Middle frontal gyrus (tissue), 1 donor: ENCODE results near the gene DIO3.

Experiments used
- DNase-seq: peaks from one replicate; pipeline ENCODE4 v3.0.0-alpha.2; 2015; ENCODE audit warnings: low spot score; ENCODE audit errors: extremely low spot score

Gene DIO3

DNA sequence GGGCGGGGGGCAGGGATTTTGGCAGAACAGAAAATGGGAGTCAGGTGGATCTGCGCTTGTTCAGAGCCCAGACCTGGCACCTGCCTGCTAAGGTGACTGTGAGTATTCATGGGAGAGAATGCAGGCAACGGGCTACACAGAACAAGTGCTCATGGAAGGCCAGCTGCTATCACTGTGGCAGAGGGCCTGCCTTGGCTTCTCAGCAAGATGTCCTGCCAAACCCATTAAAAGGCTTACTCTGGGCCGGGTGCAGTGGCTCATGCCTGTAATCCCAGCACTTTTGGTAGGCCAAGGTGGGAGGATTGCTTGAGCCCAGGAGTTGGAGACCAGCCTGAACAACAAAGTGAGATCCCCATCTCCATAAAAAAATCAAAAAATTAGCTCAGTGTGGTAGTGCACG lies 21.0 kb downstream of the DIO3 start:
- no peak for DNase-seq

DNA sequence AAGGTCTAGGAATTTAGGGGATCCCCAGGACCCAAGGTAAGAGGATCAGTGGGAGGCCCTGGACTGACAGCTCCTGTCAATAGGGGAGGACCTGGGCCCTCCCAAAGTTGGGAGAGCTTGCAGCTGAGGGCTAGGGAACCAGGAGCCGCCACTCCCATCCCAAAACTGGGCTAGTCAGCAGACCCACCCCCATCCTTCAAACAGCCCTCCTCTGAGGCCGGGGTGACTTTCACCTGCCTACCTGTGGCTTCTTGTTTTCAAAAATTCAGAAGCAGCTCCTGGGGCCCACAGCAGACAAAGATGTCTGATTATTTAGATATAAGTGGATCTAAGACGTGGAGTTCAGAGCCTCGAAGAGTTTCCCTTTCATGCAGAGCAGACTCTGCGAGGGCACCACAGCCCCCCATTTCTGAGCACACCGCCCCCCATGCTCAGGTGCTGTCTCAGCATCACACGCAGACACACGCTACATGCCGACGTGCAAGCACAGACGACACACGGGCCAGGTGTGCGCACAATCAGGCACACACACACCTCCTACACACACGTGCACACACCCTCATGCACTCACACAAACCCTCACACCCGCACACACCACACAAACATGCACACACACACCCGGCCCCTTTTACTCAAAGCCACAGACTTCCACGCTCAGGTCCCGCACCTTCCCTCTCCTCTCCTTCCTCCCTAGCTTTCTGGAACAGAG lies 21.9 kb downstream of the DIO3 start:
- DNase-seq, result no peak

DNA sequence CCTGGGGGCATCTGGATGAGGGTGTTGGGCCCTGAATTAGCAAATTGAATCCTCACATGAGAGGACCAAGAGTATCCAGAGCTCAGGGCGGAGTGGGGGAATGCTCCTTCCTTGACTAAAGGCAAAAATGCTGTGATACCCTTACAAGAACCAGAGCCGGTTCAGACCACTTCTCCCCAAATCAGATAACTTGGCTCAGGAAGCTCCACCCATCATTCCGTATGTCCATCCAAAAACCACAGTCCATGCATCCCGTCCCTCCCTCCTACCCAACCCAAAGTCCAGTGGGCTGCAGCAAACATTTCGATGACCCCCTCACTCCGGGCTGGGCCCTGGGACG lies 22.4 kb downstream of the DIO3 start:
- no peak for DNase-seq

DNA sequence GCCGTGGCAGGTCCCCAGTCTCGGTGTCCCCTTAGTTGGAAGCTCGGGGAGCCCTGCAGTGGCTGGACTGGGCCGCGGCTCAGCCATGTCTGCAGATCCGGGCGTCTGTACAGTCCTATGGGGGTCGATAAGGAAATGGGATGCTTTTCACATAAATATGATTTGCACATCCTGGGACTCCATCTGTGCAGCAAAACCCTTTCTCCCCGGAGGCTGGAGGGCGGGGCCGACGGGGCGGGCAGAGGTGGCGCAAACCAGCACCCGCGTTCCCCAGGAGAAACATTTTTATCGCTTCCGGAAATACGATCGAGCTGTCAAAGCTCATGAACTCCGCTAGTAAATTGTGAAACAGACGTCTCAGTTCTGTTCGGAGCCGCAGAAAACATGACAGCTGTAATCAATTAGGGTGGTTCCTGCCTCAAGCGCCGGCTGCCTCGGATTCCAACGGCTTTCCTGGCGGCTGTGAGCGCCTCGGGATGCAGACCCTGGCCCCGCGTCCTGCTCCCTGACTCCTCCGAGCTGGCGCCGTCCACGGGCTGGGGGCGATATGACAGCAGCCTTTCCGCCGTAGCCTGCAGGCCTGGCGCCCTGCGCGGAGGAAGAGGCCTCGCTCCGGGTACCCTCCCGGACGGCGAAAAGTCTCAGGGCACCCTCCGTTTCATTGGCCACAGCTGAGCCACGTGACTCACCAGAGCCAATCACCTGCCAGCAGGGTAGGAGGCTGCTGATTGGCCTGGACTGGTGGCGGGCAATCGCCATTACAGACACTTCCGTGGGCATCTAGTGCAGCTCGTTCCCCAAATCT lies 23.0 kb downstream of the DIO3 start:
- DNase-seq, result no peak

DNA sequence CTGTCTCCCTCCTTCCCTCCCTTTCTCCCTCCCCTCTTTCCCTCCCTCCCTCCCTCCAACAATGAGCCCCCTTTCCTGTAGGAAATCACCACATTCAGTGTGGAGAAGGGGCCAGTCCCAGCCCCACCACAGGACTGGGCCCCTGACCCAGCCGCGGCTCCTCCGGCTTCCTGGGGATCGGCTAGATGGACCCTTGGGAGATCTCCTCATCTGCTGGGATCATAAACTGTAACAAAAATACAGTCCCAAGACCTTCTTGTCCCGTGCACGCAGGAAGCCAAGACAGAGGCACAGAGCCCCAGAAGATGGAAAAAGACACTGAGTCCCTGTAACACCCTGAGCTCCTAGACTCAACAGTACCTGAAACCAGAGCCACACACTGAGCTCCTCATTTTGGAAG lies 23.9 kb downstream of the DIO3 start:
- DNase-seq, result no peak

DNA sequence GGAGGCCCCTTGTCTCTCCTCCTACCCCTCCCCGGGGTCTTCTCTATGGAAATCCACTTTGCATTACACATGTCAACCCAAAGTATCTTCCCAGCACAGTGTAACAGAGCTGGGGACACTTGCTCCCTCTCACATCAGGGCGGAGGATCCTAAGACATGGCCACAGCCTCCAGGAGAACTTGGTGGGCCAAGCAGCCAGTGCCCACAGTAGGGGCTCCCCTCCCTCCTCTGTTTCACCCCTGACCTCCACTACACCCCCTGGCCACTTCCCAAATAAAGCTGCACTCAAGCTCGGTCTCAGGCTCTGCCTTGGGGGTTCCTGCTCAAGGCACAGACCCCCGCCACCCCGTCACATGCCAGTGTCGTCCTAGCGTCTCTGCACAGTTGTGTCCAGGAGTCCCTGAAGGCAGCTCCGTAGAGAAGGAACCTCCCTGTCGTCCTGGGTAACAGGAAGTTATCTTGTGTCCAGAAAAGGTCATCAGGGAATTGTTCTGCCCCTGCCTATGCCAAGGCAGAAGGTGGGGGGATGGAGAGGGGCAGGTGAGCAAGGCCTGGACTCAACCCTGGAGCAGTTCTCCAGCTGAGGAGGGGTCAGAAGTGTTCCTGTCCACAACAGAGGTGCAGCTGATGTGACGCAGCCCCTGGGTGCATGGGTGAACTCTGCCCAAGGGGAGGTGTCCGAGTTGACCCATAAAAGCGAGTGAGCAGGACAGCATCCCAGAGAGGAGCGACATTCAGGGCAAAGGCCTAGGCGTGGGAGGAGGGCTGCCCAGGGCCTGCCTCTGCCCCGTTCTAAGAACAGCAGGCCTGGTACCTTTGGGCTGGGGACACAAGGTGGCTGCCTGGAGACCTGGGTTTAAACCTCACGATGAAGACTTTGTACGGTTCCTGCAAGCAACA lies 25.5 kb downstream of the DIO3 start:
- DNase-seq, result no peak

DNA sequence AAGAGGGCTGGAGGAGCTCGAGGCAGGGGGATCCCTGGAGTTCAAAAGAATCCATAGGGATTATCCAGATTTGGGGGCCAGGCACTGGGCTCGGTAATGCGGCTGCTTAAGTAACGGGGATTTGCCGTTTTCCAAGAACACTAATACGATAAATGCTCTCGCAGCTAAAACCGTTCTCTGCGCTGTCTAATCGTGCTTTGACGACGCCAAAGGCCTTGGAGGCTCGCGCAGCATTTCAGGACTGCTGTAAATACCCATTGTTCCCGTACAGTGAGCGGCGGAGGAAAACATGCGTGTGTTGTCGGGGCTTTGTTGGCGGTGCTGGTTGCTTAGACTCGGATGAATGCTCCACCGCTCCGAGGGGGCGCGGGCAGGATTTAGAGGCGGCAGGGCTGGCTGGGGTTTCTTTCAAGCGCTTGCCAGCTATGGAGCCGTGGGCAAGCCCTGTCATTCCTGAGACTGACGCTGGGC lies 26.2 kb downstream of the DIO3 start:
- DNase-seq, result no peak

DNA sequence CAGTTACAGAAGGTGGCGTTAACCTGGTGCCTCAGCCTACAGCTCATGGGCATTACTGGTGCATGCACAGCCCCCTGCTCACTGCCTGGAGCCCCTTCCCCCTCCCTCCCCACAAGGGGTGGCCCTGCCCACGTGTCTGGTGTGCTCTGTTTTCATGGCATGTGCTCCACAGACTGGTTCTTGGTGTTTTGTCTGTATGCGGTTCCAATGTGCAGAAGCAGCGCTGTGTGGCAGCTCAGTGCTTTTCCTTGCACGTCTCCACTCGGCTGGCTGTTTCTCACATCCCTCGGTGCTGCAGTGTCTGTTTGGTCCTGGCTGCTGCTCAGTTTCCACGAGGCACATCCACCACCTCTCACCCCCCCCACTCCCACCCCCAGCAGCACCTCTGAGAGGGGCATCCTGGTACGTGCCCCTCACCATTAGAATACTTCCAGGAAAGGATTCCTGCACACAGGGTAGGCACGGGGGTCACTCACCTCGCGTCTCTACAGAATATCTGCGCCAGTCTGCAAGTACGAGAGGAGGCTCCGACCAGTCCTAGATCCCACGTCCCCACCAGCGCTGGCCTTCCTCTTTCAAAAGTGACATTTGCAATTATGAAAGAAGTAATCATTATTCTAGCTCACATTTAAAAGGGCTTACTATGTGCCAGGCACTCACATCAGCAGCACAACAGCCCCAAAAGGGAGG lies 27.1 kb downstream of the DIO3 start:
- no peak for DNase-seq

DNA sequence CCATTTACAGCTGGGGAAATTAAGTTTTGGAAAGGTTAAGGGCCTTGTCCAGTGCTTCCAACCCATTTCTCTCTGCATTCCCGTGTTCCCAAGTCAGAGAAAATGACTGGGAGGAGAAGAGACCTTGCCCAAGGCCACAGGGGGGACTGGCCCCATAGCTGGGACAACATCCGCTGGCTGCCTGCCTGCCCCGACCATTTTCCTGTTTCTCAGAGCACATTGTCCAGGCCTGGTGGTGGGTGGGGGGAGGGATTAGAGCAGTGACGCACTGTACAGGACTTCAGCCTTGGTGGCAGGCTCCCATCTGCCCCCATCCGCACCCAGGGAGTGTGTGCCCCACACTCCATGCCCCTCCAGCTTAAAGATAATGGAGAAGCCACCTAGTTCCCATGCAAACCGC lies 27.7 kb downstream of the DIO3 start:
- no peak for DNase-seq

DNA sequence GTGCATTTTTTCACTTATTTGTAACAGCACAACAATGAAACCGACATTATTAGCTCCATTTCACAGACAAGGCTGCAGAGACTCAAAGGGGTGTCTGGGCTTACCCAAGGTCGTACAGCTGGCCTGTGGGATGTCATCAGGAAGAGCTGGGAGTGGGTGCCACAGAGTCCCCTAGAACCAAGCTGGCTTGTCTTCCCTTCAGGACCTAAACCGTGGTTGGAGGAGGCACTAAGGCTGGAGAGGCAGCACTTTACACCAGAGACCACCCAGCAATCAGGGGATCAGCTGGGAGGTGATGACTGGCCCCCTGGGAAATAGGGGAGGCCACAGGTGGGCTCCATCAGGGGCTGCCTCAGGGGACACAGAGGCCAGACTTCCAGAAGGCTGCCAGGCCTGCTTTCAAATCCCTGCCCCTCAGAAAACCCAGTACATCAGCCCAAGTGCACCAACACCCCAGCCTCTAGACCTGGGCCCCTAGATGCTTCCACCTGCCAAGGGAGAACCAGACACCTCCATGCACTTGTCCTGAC lies 28.3 kb downstream of the DIO3 start:
- DNase-seq, result no peak

DNA sequence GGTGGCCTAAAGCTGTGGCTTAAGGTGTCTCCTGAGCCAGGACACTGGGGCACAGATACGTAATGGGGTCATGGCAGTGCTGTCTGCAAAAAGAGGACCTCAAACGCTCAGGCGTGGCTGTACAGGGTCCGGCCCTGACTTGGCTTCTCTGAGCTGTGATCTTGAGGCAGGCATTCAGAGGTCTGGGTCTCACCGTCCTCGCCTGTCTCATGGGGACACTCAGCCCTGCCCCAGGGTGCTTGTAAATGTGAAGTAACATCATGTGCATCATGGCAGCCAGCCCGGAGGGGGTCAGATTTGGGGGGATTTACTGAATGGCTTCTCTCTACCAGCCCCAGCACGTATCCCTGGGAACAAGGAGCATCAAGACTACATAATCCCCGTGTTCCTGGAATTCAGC lies 28.8 kb downstream of the DIO3 start:
- DNase-seq, result no peak

DNA sequence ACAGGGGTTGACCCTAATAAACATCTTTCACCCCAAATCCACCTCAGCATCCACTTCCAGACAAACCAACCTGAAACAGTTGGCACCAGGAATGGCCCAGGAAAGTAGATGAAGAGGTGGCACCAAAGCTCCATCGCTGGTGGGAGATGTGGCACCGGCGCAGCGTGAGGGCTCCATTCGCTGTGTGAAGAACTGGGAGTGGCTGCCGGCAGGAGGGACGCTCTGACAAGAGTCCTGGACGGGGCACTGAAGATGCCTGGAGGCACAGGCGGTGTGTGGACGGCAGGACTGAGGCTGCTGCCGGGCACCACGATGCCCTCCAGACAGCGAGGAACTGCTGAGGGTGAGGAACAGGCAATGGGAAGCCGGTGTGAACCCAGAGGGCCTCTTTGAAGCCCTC lies 29.3 kb downstream of the DIO3 start:
- DNase-seq, result no peak

DNA sequence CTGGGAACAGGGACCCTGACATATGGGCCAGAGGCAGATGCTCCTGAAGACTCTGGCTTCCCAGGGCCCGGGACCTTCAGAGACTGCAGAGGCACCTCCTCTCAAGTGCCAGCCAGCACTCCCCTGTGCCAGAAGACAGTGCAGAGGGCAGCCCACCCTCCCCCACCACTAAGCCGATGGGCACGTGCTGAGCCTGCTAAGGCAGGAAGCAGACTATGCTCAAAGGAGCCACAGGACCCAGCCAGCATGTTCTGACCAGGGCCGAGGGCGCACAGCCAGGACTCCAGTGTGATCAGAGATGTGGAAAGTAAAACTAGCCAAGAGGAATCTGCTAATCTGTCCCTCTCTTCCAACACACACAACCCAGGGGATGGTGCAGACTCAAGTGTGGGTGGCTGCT lies 29.8 kb downstream of the DIO3 start:
- DNase-seq, result no peak

DNA sequence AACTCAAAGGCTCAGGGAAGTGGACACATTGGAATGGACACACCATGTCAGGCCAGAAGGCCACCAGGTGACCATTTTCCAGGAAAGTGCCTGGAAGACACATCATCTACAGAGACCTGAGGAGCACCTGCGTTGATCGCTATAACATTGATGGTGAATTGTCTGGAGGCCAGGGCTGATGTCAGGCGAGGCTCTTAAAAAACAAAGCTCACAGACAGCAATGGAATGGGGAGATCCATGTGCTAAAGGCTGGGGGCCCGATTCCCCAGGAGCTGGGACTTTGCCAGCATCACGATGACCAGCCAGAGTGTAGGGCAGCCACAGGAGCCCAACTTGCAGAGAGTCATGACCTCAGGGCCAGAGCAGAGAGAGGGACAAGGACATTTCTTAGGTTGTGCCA lies 30.3 kb downstream of the DIO3 start:
- DNase-seq, result no peak

DNA sequence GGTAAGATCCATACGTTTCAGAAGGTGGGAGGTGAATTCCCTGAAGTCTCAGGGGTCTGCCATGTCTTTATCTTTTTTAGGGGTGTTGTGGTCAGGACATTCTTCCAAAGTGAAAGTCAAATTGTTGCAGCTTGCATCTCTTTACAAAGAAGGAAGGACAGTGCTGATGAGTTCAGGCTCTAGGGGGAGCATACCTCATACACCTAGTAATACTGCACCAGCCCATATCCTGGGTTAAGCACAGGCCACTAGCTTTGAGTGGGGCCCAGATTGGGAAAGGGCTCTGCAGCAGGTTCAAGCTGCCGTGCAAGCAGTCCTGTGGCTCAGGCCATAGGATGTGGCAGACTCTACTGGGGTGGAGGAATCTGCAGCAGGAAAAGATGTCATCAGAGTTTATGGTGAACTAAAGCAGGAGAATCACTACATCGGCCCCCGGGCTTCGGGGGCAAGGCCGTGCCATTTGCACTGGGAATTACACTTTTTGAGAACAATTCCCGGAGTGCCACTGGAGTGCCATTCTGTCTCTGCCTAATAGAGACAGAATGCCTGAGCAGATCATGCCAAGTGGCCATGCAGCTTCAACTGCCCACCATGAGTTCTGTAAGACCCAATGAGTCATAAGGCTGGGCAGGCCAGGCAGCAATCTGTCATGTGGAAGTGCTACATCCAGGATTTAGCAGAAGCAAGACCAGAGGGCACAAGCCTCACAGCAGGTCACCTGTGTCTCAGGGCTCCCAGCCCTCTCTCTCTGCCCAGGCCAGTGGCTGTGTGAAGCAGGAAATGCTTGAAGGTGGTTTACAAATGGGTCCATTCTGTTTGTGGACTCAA lies 32.3 kb downstream of the DIO3 start:
- no peak for DNase-seq

DNA sequence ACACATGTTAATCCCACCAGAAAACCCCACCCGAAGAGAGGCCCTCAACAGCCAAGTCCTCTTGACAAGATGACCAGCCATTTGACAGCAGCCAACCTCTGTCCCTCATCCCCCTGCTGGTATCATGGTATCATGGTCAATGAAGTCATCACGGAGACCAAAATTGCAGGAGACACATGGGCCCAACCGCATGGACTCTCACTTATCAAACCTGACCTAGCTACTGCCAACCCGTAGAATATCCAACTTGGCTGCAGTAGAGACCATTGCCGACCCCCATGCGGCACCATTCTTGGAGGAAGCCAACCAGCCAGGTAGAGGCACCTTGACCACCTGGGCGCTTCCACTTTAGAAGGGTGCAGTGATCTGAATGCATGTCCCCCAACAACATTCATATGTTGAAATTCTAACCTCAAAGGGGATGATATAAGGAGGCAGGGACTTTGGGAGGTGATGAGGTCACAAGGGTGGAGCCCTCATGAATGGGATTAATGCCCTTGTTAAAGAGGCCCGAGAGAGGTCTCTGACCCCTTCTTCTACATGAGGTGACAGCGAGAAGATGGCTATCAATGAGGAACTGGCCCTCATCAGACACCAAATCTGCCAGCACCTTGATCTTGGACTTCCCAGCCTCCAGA lies 33.3 kb downstream of the DIO3 start:
- no peak for DNase-seq

DNA sequence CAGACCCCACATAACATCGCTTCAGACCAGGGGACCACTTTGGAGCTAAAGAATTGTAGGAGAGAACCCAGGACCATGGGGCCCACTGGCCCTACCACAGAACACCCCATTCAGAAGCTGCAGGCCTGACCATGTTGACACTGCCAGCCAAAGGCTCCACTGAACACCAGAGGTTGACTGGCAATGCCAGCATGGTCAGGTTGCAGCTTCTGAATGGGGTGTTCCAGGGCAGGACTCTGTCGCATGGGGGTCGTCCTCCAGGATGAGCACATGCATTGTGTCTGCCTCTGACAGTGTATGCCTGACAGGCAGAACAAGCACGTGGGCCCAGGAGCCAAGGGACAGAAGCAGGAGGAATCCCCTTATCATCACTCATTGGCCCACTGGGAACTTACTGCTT lies 34.1 kb downstream of the DIO3 start:
- no peak for DNase-seq

DNA sequence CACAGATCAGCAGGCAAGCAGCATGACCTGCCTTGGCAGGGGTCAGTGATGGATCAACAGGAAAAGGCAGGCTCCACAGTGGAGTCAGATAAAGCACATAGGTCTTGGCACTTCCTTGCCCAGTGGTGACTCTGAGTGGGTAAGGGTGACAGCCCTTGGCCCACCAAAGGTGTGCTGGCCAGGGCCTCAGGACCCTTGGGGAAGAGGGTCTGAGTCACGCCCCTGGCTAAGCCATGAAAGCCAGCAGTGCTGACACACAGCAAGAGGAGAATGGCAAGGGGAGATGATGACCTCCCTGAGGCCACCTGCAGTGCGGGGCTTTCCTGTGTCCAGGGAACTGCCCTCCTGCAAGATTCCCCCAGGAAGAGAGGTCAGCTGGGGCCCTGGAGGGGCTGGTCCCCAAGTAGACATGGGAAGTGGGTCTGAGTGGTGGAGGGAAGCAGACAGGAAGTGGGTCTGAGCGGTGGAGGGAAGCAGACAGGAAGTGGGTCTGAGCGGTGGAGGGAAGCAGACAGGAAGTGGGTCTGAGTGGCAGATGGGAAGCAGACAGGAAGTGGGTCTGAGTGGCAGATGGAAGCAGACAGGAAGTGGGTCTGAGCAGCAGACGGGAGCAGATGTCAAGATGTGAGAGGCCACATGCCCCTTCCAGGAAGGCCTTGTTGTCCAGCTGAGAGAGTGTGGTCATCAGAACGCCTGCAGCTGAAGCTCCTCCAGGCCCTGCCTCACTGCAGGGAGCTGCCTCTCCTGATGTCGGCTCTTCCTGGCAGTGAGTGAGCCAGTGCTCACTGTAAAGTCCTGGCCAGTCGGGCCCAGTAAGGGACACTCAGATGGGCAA lies 34.8 kb downstream of the DIO3 start:
- no peak for DNase-seq

DNA sequence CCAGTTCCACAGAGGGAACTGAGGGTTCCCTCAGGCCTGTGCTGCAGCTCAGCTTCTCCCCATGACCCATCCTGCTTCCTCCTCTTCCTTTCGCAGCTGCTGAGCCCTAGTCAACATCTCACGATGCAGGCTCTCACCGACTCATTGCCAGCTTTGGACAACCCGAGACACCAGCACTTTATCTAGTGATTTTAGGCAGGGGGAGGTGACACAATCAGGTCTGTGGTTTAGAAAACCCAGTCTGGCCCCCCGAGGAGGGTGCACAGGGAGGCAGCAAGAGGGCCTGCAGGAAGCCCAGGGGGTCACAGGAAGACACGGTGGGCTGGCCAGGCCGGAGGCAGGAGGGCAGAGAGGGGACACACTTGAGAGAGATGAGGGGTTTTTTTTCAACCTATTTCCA lies 35.4 kb downstream of the DIO3 start:
- no peak for DNase-seq
